G401 (cell line): ENCODE measurements around the gene MYO1D. TPM values are rescaled to one million over a fixed set of nuclear protein-coding genes. Genes with fewer than 3 reads are reported as not detected.
A peak's percentile ranks its signal among the peaks of the same experiment; 100 is the strongest.
"Not testable (repeated sequence)": the region's sequence is repeated elsewhere in the genome, so short reads cannot be mapped to it uniquely, and the experiment has no call there.

ENCODE experiments used
- DNase-seq: peaks from one replicate; pipeline ENCODE4 v3.0.0-alpha.2; 2015; ENCODE audit warnings: low spot score
- in situ Hi-C: cut with HindIII; loops from 2 replicates; pipeline ENCODE4 v1.10.0; 2016; ENCODE audit warnings: low sequenced_read_pairs, mixed read lengths
- total RNA-seq: library from RNA; depleted of rRNA; stranded (reverse); fragments of >200 nt; shearing (Covaris generic); gene quantifications from 2 replicates; pipeline ENCODE4 v1.2.3, GENCODE V29; 2014

Gene MYO1D
- total RNA-seq, 1 experiment from 2014 or later, result 3.7 TPM

GRCh38 chr17:32719689-32720088, 157.2 kb downstream of the MYO1D start:
- DNase-seq, result no peak
- in situ Hi-C loops, result no loop called here

GRCh38 chr17:32714922-32715321, 162.0 kb downstream of the MYO1D start:
- DNase-seq, in situ Hi-C loops: not testable (repeated sequence)

GRCh38 chr17:32714206-32714605, 162.7 kb downstream of the MYO1D start:
- in situ Hi-C loops, DNase-seq: not testable (repeated sequence)

GRCh38 chr17:32713081-32713480, 163.8 kb downstream of the MYO1D start:
- DNase-seq, result no peak
- in situ Hi-C loops, result no loop called here

- in situ Hi-C loops, result no loop called here
Measured at GRCh38 chr17:32709562-32709961, 167.4 kb downstream of the MYO1D start.

GRCh38 chr17:32701871-32702270, 175.1 kb downstream of the MYO1D start:
- in situ Hi-C loops, result no loop called here
- no peak for DNase-seq

More at GRCh38 chr17:32709562-32709961, 167.4 kb downstream of the MYO1D start:
- DNase-seq, result no peak

- in situ Hi-C loops, result no loop called here
- DNase-seq, result no peak
Measured at GRCh38 chr17:32699247-32699646, 177.7 kb downstream of the MYO1D start.

- DNase-seq, result no peak
- in situ Hi-C loops, result no loop called here
Measured at GRCh38 chr17:32697728-32698625, 178.9 kb downstream of the MYO1D start.

- in situ Hi-C loops, result no loop called here
- DNase-seq, result no peak
Measured at GRCh38 chr17:32696426-32696825, 180.5 kb downstream of the MYO1D start.

- in situ Hi-C loops, result no loop called here
- no peak for DNase-seq
Measured at GRCh38 chr17:32695864-32696263, 181.1 kb downstream of the MYO1D start.

GRCh38 chr17:32693194-32693897, 183.6 kb downstream of the MYO1D start:
- in situ Hi-C loops, result no loop called here
- no peak for DNase-seq

- in situ Hi-C loops, result no loop called here
- DNase-seq, result no peak
Measured at GRCh38 chr17:32692179-32692578, 184.7 kb downstream of the MYO1D start.

GRCh38 chr17:32689348-32689747, 187.6 kb downstream of the MYO1D start:
- in situ Hi-C loops, result no loop called here
- no peak for DNase-seq

- no peak for DNase-seq
- in situ Hi-C loops, result no loop called here
Measured at GRCh38 chr17:32688221-32688620, 188.7 kb downstream of the MYO1D start.

- in situ Hi-C loops, result no loop called here
- DNase-seq, result no peak
Measured at GRCh38 chr17:32684087-32684958, 192.6 kb downstream of the MYO1D start.

- no peak for DNase-seq
- in situ Hi-C loops, result loop anchor here (25.0 kb wide), 1 partner anchor 88 kb away; no protein-coding TSS in a partner anchor
Measured at GRCh38 chr17:32673964-32674363, 203.0 kb downstream of the MYO1D start.

- in situ Hi-C loops, result loop anchor here (25.0 kb wide), 1 partner anchor 90 kb away; no protein-coding TSS in a partner anchor
- no peak for DNase-seq
Measured at GRCh38 chr17:32672711-32673110, 204.2 kb downstream of the MYO1D start.

- DNase-seq, result peak; percentile 18
- in situ Hi-C loops, result loop anchor here (25.0 kb wide), 1 partner anchor 90 kb away; no protein-coding TSS in a partner anchor
Measured at GRCh38 chr17:32671896-32672295, 205.0 kb downstream of the MYO1D start.

GRCh38 chr17:32664936-32665583, 211.9 kb downstream of the MYO1D start:
- in situ Hi-C loops, result loop anchor here (25.0 kb wide), 1 partner anchor 97 kb away; no protein-coding TSS in a partner anchor
- DNase-seq, result no peak
